H9 (cell line): ENCODE results near the gene PPP1R13B. TPM values are rescaled to one million over a fixed set of nuclear protein-coding genes. Genes with fewer than 3 reads are reported as not detected.

ENCODE experiments used
- DNase-seq: peaks from one replicate; pipeline ENCODE4 v3.0.0-alpha.2; 2017
- H2AFZ ChIP-seq: one replicate; pipeline ENCODE4 v1.6.1; 2013; ENCODE audit warnings: mild to moderate bottlenecking, low read length, control low read depth, moderate library complexity
- H2AK5ac ChIP-seq: 2 replicates; pipeline ENCODE4 v1.6.1; 2013; ENCODE audit warnings: low read length, control low read depth, mixed read lengths; ENCODE audit not compliant: insufficient read length
- H2BK120ac ChIP-seq: one replicate; pipeline ENCODE4 v1.6.1; 2013; ENCODE audit warnings: low read depth, mild to moderate bottlenecking, low read length, control low read depth, inconsistent platforms; ENCODE audit not compliant: poor library complexity, severe bottlenecking
- H2BK12ac ChIP-seq: 2 replicates; pipeline ENCODE4 v1.6.1; 2013; ENCODE audit warnings: low read length, control low read depth, mixed read lengths, low read depth; ENCODE audit not compliant: insufficient read length
- H2BK15ac ChIP-seq: 2 replicates; pipeline ENCODE4 v1.6.1; 2013; ENCODE audit warnings: low read depth, low read length, control low read depth
- H2BK20ac ChIP-seq: one replicate; pipeline ENCODE4 v1.6.1; 2013; ENCODE audit warnings: low read depth, mild to moderate bottlenecking, low read length, control low read depth, inconsistent platforms; ENCODE audit not compliant: poor library complexity, severe bottlenecking
- H2BK5ac ChIP-seq: 2 replicates; pipeline ENCODE4 v1.6.1; 2013; ENCODE audit warnings: low read length, control low read depth, mixed read lengths; ENCODE audit not compliant: insufficient read length
- H3K14ac ChIP-seq: 2 replicates; pipeline ENCODE4 v1.6.1; 2013; ENCODE audit warnings: low read length, control low read depth; ENCODE audit not compliant: insufficient read depth
- H3K18ac ChIP-seq: 2 replicates; pipeline ENCODE4 v1.6.1; 2013; ENCODE audit warnings: low read depth, mild to moderate bottlenecking, mixed read lengths, low read length, control low read depth; ENCODE audit not compliant: insufficient read length
- H3K23ac ChIP-seq: 2 replicates; pipeline ENCODE4 v1.6.1; 2013; ENCODE audit warnings: low read length, control low read depth, mixed read lengths, low read depth; ENCODE audit not compliant: insufficient read length
- H3K23me2 ChIP-seq: 2 replicates; pipeline ENCODE4 v1.6.1; 2013; ENCODE audit warnings: low read depth, mild to moderate bottlenecking, mixed read lengths, low read length, control low read depth; ENCODE audit not compliant: insufficient read length, poor library complexity, severe bottlenecking
- H3K27ac ChIP-seq: 2 replicates; pipeline ENCODE4 v1.5.1; 2013; ENCODE audit warnings: low read length, control low read depth, mixed read lengths, low read depth; ENCODE audit not compliant: insufficient read length
- H3K27me3 ChIP-seq: 2 replicates; pipeline ENCODE4 v1.6.1; 2013; ENCODE audit warnings: low read length, control low read depth, inconsistent platforms; ENCODE audit not compliant: insufficient read depth
- H3K4ac ChIP-seq: 2 replicates; pipeline ENCODE4 v1.6.1; 2013; ENCODE audit warnings: low read depth, mild to moderate bottlenecking, control low read depth, inconsistent platforms, low read length, moderate library complexity
- H3K4me1 ChIP-seq: 2 replicates; pipeline ENCODE4 v1.6.1; 2013; ENCODE audit warnings: low read length, control low read depth, inconsistent platforms; ENCODE audit not compliant: insufficient read depth
- H3K4me2 ChIP-seq: 2 replicates; pipeline ENCODE4 v1.6.1; 2013; ENCODE audit warnings: low read length, control low read depth, mixed read lengths; ENCODE audit not compliant: insufficient read length, insufficient read depth
- H3K56ac ChIP-seq: 2 replicates; pipeline ENCODE4 v1.6.1; 2013; ENCODE audit warnings: low read depth, mild to moderate bottlenecking, mixed read lengths, low read length, control low read depth; ENCODE audit not compliant: insufficient read length
- H3K79me1 ChIP-seq: 2 replicates; pipeline ENCODE4 v1.6.1; 2013; ENCODE audit warnings: low read depth, mild to moderate bottlenecking, moderate library complexity, low read length, control low read depth, inconsistent platforms; ENCODE audit not compliant: insufficient read depth, poor library complexity, severe bottlenecking
- H3K79me2 ChIP-seq: 2 replicates; pipeline ENCODE4 v1.6.1; 2013; ENCODE audit warnings: low read length, control low read depth, inconsistent platforms; ENCODE audit not compliant: insufficient read depth
- H3K9ac ChIP-seq: 2 replicates; pipeline ENCODE4 v1.6.1; 2013; ENCODE audit warnings: low read length, control low read depth, mixed read lengths; ENCODE audit not compliant: insufficient read length; ENCODE audit errors: extremely low read depth
- H3K9me3 ChIP-seq: one replicate; pipeline ENCODE4 v1.6.1; 2013; ENCODE audit warnings: low read depth, low read length, inconsistent platforms; ENCODE audit not compliant: control insufficient read depth
- H3T11ph ChIP-seq: one replicate; pipeline ENCODE4 v1.6.1; 2013; ENCODE audit warnings: mild to moderate bottlenecking, low read length, control low read depth, inconsistent platforms
- H4K20me1 ChIP-seq: one replicate; pipeline ENCODE4 v1.6.1; 2013; ENCODE audit not compliant: control insufficient read depth, insufficient read length, insufficient read depth
- H4K5ac ChIP-seq: 2 replicates; pipeline ENCODE4 v1.6.1; 2013; ENCODE audit warnings: low read depth, mild to moderate bottlenecking, mixed read lengths, low read length, control low read depth; ENCODE audit not compliant: insufficient read length
- H4K8ac ChIP-seq: replicated peaks from 2 replicates; pipeline ENCODE4 v1.6.1; 2013; ENCODE audit warnings: low read length, control low read depth, mixed read lengths, low read depth; ENCODE audit not compliant: insufficient read length
- H4K91ac ChIP-seq: 2 replicates; pipeline ENCODE4 v1.6.1; 2013; ENCODE audit warnings: low read depth, mild to moderate bottlenecking, moderate library complexity, mixed read lengths, low read length, control low read depth; ENCODE audit not compliant: insufficient read length
- H3K27ac Mint-ChIP-seq, 3 experiments: 2 replicates in 2 of 3; 3 replicates in 1 of 3; pipeline ENCODE4 v1.8.0; 2020 to 2021; ENCODE audit warnings: mixed read lengths in 3 of 3, mild to moderate bottlenecking in 1 of 3, moderate library complexity in 1 of 3
- H3K27me3 Mint-ChIP-seq: 2 replicates; pipeline ENCODE4 v1.8.0; 2021; ENCODE audit warnings: low read depth, mild to moderate bottlenecking, moderate library complexity, mixed read lengths
- H3K36me3 Mint-ChIP-seq, 3 experiments: 2 replicates in 2 of 3; 3 replicates in 1 of 3; pipeline ENCODE4 v1.8.0; 2020 to 2021; ENCODE audit warnings: low read depth in 3 of 3, mixed read lengths in 3 of 3; ENCODE audit not compliant: insufficient read depth in 1 of 3
- H3K4me1 Mint-ChIP-seq, 2 experiments: 2 replicates each; pipeline ENCODE4 v1.8.0; 2020; ENCODE audit warnings: mixed read lengths in 2 of 2
- H3K4me3 Mint-ChIP-seq, 2 experiments: 2 replicates in 1 of 2; 3 replicates in 1 of 2; pipeline ENCODE4 v1.8.0; 2020 to 2021; ENCODE audit warnings: mild to moderate bottlenecking in 2 of 2, mixed read lengths in 2 of 2, moderate library complexity in 1 of 2
- H3K9me3 Mint-ChIP-seq, 2 experiments: 2 replicates in 1 of 2; 3 replicates in 1 of 2; pipeline ENCODE4 v1.8.0; 2020; ENCODE audit warnings: mild to moderate bottlenecking in 2 of 2, mixed read lengths in 2 of 2, moderate library complexity in 1 of 2
- CTCF ChIP-seq: fragments of 200-600 bp; sonication (generic); conservative IDR thresholded peaks from 3 replicates; pipeline ENCODE4 v1.8.0; 2021; ENCODE audit warnings: antibody characterized with exemption, mild to moderate bottlenecking
- WGBS: extraction: QIAGEN DNeasy Blood & Tissue Kit; methylation state at CpG from one replicate; pipeline ENCODE4 v1.1.7; 2013; ENCODE audit warnings: missing lambda C conversion rate, low lambda C conversion rate, mixed read lengths; ENCODE audit not compliant: insufficient read length; ENCODE audit errors: extremely low coverage; 5-methylcytosine and 5-hydroxymethylcytosine counted together
- total RNA-seq: library from RNA; stranded (reverse); gene quantifications from 2 replicates; pipeline ENCODE4 v1.2.1, GENCODE V29; 2021

Gene PPP1R13B
- total RNA-seq, 1 experiment from 2014 or later: 6.0 TPM

- no peaks in the 10 kb centered on the region for H3K23me2 ChIP-seq
- H3K4me1 Mint-ChIP-seq: peaks cover 14 to 29% of the 10 kb centered on the region in 2 experiments
- no peaks in the 10 kb centered on the region for H3K9me3 ChIP-seq
These were observed 38.1 kb upstream of the PPP1R13B start for GRCh38 chr14:103885509-103885932.

More at GRCh38 chr14:103885509-103885932, 38.1 kb upstream of the PPP1R13B start:
- Histone ChIP-seq H4K8ac (no peak overlapping the region), H3K27ac (no peak overlapping the region), H2BK12ac (no peak overlapping the region), H3K18ac (no peak overlapping the region), H3K23ac (no peak overlapping the region), H2BK120ac (no peak overlapping the region), H2AK5ac (no peak overlapping the region), H3K4me2 (no peak overlapping the region), H2AFZ (no peak overlapping the region), H2BK5ac (no peak overlapping the region), H4K91ac (no peak overlapping the region), H2BK15ac (no peak overlapping the region), H3K79me2 (no peaks in the 10 kb centered on the region), H3K56ac (no peak overlapping the region), H3K4me1 (no peaks in the 10 kb centered on the region; the same call in 1 of the 2 replicates), H3K4ac (no peak overlapping the region), H3K79me1 (no peaks in the 10 kb centered on the region), H3T11ph (no peak overlapping the region), H4K5ac (no peak overlapping the region), H3K27me3 (no peaks in the 10 kb centered on the region), H2BK20ac (no peak overlapping the region), H4K20me1 (no peaks in the 10 kb centered on the region), H3K14ac (no peak overlapping the region), H3K9ac (no peak overlapping the region)
- no peak for DNase-seq
- Mint-ChIP-seq H3K4me3 (no peak overlapping the region; a peak in 1 of 5 replicates), H3K27ac (no peak overlapping the region), H3K27me3 (peaks cover 5% of the 10 kb centered on the region; the same call in 1 of the 2 replicates), H3K9me3 (no peaks in the 10 kb centered on the region), H3K36me3 (no peaks in the 10 kb centered on the region)
- no peak for TF ChIP-seq CTCF
- no CpG with 5 or more reads among the region's 14 CpGs for WGBS
